Measurements from ENCODE around the gene PDE1C.

- TF ChIP-seq CTCF (IDR thresholded peaks at IDR 0.05) (no peak), POLR2A (IDR thresholded peaks at IDR 0.05) (no peak)
These were observed 160.0 kb downstream of the PDE1C start for GRCh38 chr7:31910191-31910590.
